Panc1 (cell line): ENCODE data around the gene CCDC66. TPM values are rescaled to one million over a fixed set of nuclear protein-coding genes. Genes with fewer than 3 reads are reported as not detected.

Experiments
- ATAC-seq: fragments of 200-7000 bp; cut with Tn5 transposase; 2 replicates; pipeline ENCODE4 v1.9.1; 2020; ENCODE audit warnings: mild to moderate bottlenecking, moderate library complexity
- BruUV-seq: library from RNA; stranded (reverse); fragments of 400-500 nt; replicated peaks from 2 replicates; lab custom pipeline; 2021; lab: Mats Ljungman, UMichigan
- CTCF ChIA-PET: fragments of 300-600 bp; sonication (Branson Sonifier 250); formaldehyde crosslinking; loops from one replicate; lab custom pipeline; 2022; ENCODE audit warnings: antibody characterized with exemption; lab: Charles Lee
- POLR2A ChIA-PET: fragments of 300-600 bp; sonication (Branson Sonifier 250); formaldehyde crosslinking; loops from one replicate; lab custom pipeline; 2022; ENCODE audit warnings: antibody characterized with exemption; lab: Charles Lee
- DNase-seq: peaks from one replicate; pipeline ENCODE4 v3.0.0-alpha.2; 2010; ENCODE audit warnings: low read depth, low spot score
- H3K27ac ChIP-seq: 2 replicates; pipeline ENCODE4 v1.5.1; 2011; ENCODE audit warnings: mild to moderate bottlenecking, low read length, inconsistent platforms
- H3K27me3 ChIP-seq: fragments of 200-500 bp; sonication (Bioruptor generic); 2 replicates; pipeline ENCODE4 v1.6.0; 2014; ENCODE audit warnings: low read length, inconsistent platforms; ENCODE audit not compliant: control insufficient read depth, insufficient read depth
- H3K36me3 ChIP-seq: fragments of 200-500 bp; sonication (Bioruptor generic); 2 replicates; pipeline ENCODE4 v1.5.1; 2014; ENCODE audit warnings: inconsistent platforms, mild to moderate bottlenecking, low read length, moderate library complexity; ENCODE audit not compliant: control insufficient read depth, insufficient read depth
- H3K4me1 ChIP-seq: 2 replicates; pipeline ENCODE4 v1.5.1; 2011; ENCODE audit warnings: inconsistent platforms, mild to moderate bottlenecking, low read length, moderate library complexity; ENCODE audit not compliant: control insufficient read depth, insufficient read depth
- H3K4me3 ChIP-seq, 2 experiments: 2 replicates each; pipeline ENCODE4 v1.5.1; 2011 to 2012; ENCODE audit warnings: low read depth in 2 of 2, low read length in 2 of 2, mild to moderate bottlenecking in 2 of 2, inconsistent platforms in 1 of 2, moderate library complexity in 1 of 2
- H3K9me3 ChIP-seq: fragments of 200-500 bp; sonication (Bioruptor generic); 2 replicates; pipeline ENCODE4 v1.5.1; 2014; ENCODE audit warnings: low read depth, mild to moderate bottlenecking, inconsistent platforms, low read length, moderate library complexity; ENCODE audit not compliant: control insufficient read depth, insufficient read depth
- POLR2AphosphoS5 ChIP-seq: IDR thresholded peaks from 2 replicates; pipeline ENCODE4 v1.6.1; 2012; ENCODE audit warnings: mild to moderate bottlenecking, low read depth, low read length, moderate library complexity
- SIN3A ChIP-seq: IDR thresholded peaks from 2 replicates; pipeline ENCODE4 v1.6.1; 2012; ENCODE audit warnings: low read depth, mild to moderate bottlenecking, low read length, moderate library complexity, borderline replicate concordance; ENCODE audit not compliant: insufficient read depth
- TCF7L2 ChIP-seq: IDR thresholded peaks from 2 replicates; pipeline ENCODE4 v1.6.1; 2011; ENCODE audit warnings: mild to moderate bottlenecking, low read depth, low read length, inconsistent platforms
- in situ Hi-C: cut with HindIII; loops from 2 replicates; pipeline ENCODE4 v1.10.0; 2016; ENCODE audit warnings: low sequenced_read_pairs, low pct_unique_long_range_greater_than_20kb
- intact Hi-C: fragments of 100-400 bp; cut with micrococcal nuclease; formaldehyde crosslinking; loops from one replicate; pipeline ENCODE4 v1.10.0; 2022; ENCODE audit not compliant: unreplicated experiment
- total RNA-seq: library from RNA; stranded (reverse); gene quantifications from one replicate; pipeline ENCODE4 v1.2.1, GENCODE V29; 2021; ENCODE audit not compliant: unreplicated experiment
- TF ChIP-seq, protein P1 (sequence below): fragments of 450-650 bp; IDR thresholded peaks from 2 replicates; pipeline ENCODE4 v1.5.1; 2017; ENCODE audit warnings: mild to moderate bottlenecking
- TF ChIP-seq, protein P2 (sequence below), 2 experiments: IDR thresholded peaks; 2 replicates each; pipeline ENCODE4 v1.6.1; 2011 to 2012; ENCODE audit warnings: low read depth in 2 of 2, control low read depth in 1 of 2, low read length in 1 of 2, mild to moderate bottlenecking in 1 of 2, moderate library complexity in 1 of 2; ENCODE audit not compliant: insufficient read depth in 1 of 2

The CCDC66 gene
- total RNA-seq, 1 experiment from 2014 or later, result 11.1 TPM

DNA sequence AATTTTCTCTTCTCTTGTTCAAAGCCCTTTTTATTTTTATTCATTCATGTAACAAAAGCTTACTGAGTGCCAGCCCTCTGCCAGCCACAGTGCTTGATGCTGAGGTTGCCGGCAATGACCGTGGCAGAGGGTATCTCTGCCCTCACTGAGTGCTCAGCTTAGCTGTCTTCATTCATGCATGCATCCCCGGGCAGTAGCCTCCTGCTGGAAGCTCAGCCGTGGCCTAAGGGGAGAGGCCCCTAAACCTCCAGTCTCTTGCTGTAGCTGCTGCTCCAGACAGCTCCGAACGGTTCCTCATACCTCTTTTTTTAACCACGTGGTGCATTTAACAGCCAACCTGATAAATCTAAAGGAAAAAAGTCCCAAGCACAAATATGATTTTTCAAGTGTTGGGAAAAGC, 34.6 kb upstream of the CCDC66 start:
- H3K4me3 ChIP-seq, result no peak overlapping the region
- no peak overlapping the region for H3K27ac ChIP-seq
- DNase-seq (no peak), ATAC-seq (no peak)
- POLR2A ChIA-PET, result no interaction called here
- no peaks in the 10 kb centered on the region; the same call in 1 of the 2 replicates for H3K27me3 ChIP-seq
- no peaks in the 10 kb centered on the region for H3K4me1 ChIP-seq
- BruUV-seq, result no TSS peak
- CTCF ChIA-PET, result no interaction called here
- H3K9me3 ChIP-seq, result no peaks in the 10 kb centered on the region
- in situ Hi-C loops, result no loop called here
- intact Hi-C loops, result no loop called here
- TF ChIP-seq, protein P1, sequence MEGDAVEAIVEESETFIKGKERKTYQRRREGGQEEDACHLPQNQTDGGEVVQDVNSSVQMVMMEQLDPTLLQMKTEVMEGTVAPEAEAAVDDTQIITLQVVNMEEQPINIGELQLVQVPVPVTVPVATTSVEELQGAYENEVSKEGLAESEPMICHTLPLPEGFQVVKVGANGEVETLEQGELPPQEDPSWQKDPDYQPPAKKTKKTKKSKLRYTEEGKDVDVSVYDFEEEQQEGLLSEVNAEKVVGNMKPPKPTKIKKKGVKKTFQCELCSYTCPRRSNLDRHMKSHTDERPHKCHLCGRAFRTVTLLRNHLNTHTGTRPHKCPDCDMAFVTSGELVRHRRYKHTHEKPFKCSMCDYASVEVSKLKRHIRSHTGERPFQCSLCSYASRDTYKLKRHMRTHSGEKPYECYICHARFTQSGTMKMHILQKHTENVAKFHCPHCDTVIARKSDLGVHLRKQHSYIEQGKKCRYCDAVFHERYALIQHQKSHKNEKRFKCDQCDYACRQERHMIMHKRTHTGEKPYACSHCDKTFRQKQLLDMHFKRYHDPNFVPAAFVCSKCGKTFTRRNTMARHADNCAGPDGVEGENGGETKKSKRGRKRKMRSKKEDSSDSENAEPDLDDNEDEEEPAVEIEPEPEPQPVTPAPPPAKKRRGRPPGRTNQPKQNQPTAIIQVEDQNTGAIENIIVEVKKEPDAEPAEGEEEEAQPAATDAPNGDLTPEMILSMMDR, result no peak
- TF ChIP-seq POLR2AphosphoS5, result no peak
- TF ChIP-seq TCF7L2, result no peak
- TF ChIP-seq, protein P2, sequence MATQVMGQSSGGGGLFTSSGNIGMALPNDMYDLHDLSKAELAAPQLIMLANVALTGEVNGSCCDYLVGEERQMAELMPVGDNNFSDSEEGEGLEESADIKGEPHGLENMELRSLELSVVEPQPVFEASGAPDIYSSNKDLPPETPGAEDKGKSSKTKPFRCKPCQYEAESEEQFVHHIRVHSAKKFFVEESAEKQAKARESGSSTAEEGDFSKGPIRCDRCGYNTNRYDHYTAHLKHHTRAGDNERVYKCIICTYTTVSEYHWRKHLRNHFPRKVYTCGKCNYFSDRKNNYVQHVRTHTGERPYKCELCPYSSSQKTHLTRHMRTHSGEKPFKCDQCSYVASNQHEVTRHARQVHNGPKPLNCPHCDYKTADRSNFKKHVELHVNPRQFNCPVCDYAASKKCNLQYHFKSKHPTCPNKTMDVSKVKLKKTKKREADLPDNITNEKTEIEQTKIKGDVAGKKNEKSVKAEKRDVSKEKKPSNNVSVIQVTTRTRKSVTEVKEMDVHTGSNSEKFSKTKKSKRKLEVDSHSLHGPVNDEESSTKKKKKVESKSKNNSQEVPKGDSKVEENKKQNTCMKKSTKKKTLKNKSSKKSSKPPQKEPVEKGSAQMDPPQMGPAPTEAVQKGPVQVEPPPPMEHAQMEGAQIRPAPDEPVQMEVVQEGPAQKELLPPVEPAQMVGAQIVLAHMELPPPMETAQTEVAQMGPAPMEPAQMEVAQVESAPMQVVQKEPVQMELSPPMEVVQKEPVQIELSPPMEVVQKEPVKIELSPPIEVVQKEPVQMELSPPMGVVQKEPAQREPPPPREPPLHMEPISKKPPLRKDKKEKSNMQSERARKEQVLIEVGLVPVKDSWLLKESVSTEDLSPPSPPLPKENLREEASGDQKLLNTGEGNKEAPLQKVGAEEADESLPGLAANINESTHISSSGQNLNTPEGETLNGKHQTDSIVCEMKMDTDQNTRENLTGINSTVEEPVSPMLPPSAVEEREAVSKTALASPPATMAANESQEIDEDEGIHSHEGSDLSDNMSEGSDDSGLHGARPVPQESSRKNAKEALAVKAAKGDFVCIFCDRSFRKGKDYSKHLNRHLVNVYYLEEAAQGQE (IDR thresholded peaks at IDR 0.05; ENCODE audit: insufficient read depth in 1 of 2, low read depth in 2 of 2, low read length in 1 of 2), result no peak
- no peak for TF ChIP-seq SIN3A
- no peaks in the 10 kb centered on the region for H3K36me3 ChIP-seq

DNA sequence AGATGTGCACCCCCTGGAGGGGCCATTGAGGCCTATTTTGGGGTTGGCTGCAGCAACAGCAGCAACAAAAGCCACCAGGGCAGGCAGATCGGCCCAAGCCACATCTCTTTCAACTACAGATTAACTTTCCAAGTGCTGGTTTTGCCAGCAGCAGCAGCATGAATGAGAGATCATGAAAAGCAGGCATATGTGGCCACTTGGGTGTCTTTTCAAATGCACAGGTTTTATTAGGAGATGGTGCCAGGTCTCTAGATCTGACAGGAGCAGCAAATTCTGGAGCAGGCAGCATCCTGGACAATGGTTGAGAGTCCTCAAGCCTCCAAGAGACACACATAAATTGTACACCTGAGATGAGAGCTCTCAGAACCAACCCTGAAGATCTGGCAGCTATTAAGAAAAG, 31.7 kb upstream of the CCDC66 start:
- ChIA-PET POLR2A (no interaction called here), CTCF (no interaction called here)
- H3K27me3 ChIP-seq, result no peaks in the 10 kb centered on the region; the same call in 1 of the 2 replicates
- H3K4me3 ChIP-seq, result no peak overlapping the region
- BruUV-seq, result no TSS peak
- intact Hi-C loops, result no loop called here
- DNase-seq (no peak), ATAC-seq (no peak)
- TF ChIP-seq TCF7L2 (no peak), SIN3A (no peak), POLR2AphosphoS5 (no peak)
- TF ChIP-seq, protein P1, result no peak
- TF ChIP-seq, protein P2 (IDR thresholded peaks at IDR 0.05; ENCODE audit: insufficient read depth in 1 of 2, low read depth in 2 of 2, low read length in 1 of 2), result no peak
- no peaks in the 10 kb centered on the region for H3K4me1 ChIP-seq
- no peak overlapping the region for H3K27ac ChIP-seq
- H3K9me3 ChIP-seq, result no peaks in the 10 kb centered on the region
- H3K36me3 ChIP-seq, result no peaks in the 10 kb centered on the region
- in situ Hi-C loops, result no loop called here
